Measurements from ENCODE around the gene ARIH1.
"Not testable (repeated sequence)": the region's sequence is repeated elsewhere in the genome, so short reads cannot be mapped to it uniquely, and the experiment has no call there.

Gene ARIH1

DNA sequence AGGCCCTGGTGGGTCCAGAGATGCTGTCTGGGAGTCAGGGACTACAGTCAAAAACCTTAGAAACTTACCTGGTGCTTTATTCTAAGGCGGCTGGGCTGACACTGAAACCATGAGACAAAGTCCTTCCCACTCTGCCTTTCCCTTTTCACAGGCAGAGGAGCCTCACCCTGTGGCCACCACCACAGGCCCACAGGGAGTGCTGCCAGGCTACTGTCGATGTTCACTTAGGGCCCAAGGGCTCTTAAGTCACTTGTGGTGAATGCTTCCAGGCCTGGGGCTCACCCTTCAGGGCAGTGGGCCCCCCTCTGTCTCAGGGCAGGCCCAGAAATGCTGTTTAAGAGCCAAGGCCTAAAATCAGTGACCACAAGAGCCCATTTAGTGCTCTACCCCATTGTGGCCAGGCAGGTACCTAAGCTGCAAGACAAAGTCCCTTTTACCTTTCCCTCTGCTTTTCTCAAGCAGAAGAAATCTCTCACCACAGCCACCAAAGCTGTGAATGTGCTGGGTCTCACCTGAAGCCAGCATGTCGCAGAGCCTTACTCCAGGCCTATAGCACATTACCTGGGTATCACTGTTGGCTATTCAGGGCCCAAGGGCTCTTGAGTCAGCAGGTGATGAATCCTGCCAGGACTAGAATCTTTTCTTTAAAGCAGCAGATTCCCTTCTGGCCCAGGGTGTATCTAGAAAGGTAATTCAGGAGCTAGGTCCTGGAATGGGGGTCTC, 140.8 kb downstream of the ARIH1 start:
- DNase-seq, result no peak

DNA sequence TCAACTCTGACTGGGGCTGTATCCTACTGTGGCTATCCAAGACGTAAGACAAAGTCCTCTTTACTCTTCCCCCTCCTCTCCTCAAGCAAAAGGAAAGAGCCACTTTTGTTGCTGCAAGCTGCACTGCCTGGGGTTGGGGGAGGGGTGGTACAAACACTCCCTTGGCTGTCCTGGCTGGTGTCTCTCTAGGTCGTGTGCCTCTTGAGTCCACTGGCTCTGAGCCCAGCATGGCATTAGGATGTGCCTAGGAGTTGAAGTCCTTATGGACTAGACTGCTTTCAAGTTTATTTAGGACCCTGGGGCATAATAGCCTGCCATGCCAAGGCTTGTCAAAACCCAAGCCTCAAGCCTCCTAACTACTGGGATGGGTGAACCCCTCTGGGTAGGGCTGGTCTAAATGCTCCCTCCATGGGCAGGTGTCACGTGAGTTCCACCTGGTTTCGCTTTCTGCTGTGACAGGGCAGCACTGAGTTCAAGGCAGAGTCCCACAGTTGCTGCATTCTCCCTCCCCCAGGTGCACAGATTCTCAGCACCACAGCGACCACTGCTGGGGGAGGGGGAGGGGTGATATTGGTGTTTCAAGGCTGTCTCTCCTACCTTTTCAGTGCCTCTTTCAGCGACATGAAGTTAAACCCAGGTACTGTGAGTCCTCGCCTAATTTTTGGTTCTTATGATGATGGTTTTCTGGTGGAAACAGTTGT, 141.6 kb downstream of the ARIH1 start:
- not testable (repeated sequence) for DNase-seq

DNA sequence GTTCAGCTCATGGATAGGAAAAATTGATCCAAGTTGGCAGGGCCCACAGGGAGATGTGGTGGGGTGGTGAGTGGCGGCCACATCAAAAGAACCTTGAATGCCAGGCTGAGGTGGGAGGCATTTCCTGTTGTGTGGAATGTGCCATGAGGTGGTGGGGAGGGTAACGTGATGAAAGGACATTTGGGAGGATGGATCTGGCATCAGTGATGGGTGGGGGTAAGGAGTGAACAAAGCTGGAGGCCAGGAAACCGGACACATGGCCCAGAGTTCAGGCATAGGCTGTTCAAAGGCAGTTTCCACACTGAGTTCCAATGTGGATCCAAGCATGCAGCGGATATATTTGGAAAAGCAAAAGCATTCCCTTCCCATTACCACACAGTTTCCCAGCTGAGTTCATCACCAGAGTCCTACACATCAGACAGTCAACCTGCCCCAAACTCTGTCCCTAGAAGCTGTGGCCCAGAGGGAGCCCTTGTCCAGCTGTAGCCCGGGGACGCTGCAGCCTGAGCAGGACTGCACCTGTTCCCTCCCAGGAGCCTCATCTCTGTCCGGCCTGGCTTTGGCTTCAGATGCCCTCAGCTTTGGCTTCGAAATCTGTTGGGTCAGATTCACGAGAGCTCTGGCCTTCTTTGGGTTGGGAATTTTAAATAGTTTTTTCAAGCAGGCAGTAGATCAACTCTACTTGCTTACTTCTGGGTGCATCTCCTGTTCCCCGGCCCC, 142.5 kb downstream of the ARIH1 start:
- no peak for DNase-seq

DNA sequence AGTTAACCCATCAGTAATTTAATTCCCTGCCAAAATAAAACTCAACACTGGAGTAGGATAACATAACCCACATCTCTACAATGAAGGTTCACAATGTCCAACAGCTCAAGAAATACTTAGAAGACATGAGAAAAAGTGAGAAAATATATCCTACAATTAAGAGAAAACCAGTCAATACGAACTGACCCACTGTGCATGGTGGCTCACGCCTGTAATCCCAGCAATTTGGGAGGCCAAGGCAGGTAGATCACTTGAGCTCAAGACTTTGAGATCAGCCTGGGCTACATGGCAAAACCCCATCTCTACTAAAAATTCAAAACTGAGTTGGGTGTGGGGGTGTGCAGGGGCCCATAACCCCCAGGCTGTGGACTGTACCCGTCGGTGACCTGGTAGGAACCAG, 149.7 kb downstream of the ARIH1 start:
- not testable (repeated sequence) for DNase-seq

DNA sequence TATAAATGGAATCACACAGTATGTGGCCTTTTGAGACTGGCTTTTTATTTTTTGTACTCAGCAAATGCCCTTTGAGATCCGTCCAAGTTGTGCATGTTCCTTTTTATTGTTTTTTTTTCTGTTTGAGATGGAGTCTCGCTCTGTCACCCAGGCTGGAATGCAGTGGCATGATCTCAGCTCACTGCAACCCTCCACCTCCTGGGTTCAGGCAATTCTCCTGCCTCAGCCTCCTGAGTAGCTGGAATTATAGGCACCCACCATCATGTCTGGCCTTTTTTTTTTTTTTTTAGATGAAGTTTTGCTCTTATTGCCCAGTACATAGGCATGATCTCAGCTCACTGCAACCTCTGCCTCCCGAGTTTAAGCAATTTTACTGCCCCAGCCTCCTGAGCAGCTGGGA, 152.0 kb downstream of the ARIH1 start:
- not testable (repeated sequence) for DNase-seq

DNA sequence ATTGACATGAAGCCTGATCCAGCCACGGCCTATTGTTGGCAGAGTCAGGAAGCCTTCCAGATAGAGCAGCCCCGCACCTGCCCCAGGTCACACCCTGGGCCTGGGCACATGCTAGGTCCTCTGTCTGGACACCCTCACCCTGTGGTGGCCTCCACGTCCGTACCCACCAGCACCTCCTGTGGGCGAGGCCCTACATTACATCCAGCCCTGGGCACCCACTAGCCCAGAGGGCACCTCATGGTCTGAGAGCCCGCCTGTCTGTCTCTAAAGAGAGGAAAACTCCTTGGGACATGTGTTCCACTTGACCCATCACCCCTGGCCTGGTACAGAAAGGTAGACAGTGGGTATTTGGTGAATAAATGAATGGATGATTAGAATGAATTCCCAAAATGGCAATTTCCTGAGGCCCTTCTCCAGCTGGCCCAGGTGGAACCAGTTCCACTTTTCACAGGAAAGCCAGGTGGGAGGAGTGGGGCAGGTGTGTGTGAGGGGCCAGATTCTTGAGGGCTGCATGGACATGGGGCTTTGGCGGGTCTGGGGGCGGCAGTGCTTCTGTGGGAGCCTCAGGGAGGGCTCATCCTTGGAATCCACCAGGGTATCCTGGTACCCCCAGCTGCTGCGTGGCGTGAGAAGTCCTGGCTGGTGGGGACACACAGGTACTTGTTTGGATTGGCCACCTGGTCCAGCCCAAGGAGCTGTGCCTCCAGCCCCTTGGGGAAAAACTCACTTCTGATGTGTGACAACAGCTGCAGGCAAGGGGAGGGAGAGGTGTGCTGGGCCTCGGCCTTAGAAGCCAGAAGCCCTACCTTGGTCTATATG, 154.3 kb downstream of the ARIH1 start:
- DNase-seq, result not testable (repeated sequence)

DNA sequence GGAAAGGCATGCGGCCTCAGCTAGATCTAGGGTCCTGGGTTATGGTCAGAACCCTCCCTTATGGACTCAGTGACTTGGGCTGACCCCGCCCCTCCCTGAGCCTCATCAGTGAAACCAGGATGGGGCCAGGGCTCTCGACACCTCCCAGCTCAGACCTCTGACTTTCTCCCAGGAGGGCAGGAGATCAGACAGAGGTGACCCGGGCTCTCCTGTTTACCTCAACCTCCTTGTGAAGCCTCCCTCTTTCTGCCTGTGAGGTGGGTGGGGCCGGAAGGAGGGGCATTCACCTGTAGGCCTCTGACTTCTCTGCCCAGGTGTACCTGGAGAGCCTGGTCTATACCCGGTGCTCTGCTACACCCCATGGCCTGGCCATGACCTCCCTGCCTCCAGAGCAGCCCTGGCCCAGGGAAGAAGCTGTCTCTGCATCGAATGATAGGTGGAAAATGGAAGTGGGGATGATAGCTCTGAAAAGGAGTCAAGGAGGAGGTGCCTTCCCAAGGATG, 155.0 kb downstream of the ARIH1 start:
- not testable (repeated sequence) for DNase-seq

DNA sequence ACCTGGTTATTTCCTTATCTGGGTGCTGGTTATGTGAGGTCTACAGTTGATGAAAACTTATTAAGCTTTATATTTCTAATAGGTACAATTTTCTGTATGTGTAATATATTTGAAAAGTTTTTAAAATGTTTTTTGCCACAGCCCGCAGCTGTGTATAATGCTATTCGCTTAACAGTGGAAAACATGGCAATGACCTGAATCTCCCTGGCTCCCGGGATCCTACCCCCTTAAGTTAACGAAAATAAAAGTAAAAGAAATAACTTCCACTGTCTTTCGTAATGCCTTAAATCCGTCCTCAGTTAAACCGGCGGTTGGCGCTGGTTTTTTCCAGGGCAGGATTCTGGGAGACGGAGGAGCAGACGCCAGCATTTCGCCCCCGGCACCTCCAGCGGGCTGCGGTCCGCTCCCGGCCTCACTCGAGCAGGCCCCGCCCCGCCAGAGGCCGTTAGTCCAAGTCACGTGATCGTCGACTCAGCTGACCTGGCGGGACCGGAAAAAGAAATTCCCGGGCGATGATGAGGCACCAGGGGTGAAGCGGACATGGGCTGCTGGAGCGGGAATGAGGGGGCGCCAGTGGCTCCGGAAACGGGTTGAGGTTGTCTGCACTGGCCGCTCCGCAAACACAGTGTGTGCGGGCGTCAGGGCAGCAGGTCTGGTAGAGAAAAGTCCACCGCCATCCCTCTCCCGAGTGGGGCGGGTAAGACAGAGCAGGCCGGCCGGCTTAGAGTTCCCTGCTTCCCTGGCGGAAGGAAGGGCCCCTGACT, 162.6 kb downstream of the ARIH1 start:
- not testable (repeated sequence) for DNase-seq

DNA sequence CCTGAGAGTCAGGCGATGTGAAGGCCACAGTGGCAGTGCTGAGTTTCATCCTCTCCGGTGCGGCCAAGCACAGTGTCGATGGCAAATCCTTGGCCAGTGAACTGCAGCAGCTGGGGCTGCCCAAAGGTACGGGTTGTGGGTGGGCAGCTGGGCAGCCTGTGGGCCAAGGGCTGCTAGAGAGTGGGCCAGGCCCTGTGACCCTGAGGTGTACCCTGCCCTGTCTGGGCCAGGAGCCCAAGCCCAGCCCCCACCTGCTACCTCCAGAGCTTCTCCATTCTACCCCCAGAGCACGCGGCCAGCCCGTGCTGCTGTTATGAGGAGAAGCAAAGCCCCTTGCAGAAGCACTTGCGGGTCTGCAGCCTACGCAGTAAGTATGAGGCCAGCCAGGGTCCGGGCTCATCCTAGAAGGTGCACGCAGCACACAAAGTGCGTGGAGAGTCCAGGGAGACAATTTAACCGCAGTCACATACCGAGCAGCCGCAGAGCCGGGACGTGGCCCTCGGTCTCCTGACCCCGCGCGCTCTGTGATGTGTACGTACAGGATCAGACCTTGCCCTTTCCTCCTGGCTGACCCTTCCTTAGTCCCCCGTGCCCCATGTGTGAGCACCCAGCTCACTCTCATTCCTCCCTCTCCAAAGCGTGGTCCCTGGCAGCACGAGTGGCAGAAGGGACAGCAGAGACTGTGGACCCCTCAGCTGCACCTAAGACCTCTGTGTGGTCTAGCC, 165.8 kb downstream of the ARIH1 start:
- DNase-seq, result not testable (repeated sequence)

DNA sequence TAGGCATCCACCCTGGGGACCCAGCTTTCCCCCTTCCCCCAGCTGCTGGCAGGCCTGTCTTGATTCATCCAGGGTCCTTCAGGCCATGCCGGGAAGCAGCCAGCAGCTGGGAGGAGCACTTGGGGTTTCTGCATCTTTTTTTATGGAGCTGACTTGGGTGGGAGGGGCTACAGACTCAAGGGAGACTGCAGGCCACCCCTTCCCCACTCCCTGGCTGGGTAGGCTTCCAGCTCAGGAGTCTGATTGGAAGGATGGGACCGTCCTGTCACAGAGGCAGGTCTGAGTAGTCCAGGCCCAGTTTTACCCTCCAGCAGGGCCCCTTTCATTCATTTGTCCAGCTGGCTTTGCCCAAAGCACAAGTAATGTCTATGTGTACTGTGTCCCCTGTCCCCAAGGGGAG, 168.1 kb downstream of the ARIH1 start:
- not testable (repeated sequence) for DNase-seq

DNA sequence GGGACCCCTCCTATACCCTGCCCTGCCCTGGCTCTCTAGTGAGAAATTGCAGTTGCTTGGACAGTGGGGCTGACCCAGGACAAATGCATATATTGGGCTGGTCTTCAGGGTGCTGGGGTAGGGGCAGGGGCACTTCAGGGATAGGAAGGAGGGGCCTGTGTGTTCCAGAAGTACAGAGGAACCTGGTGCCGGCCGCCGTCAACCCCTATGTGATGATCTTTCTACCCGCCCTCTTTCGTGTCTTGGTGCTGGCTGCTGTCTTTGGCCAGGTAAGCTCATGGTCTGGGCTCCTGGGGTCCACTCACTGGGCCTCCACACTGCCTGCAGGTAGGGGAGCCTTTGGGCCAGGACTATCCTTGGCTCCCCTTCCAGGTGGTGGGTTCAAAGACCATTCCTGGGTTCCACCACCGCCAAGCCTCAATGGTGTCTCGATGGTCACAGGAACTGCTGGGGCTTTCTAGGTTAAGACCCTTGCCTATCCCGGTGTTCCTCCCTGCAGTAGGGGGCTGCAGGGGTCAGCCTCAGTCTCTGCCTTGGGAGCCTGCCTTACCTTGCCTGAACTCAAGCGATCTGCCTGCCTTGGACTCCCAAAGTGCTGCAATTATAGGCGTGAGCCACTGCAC, 174.6 kb downstream of the ARIH1 start:
- not testable (repeated sequence) for DNase-seq
